ENCODE measurements around the gene FAR1.

FAR1 gene

GRCh38 chr11:13772223-13773046, 104.0 kb downstream of the FAR1 start:
- Histone ChIP-seq H3K9me3 (replicated peaks in 1 of 11) (no peaks in the 10 kb centered on the region), H3K4me3 (no peak overlapping the region), H3K4me2 (no peak overlapping the region), H3K4me1 (no peaks in the 10 kb centered on the region), H3K9ac (no peak overlapping the region), H3K36me3 (no peaks in the 10 kb centered on the region), H4K20me1 (no peaks in the 10 kb centered on the region), H3K27me3 (no peaks in the 10 kb centered on the region), H3K27ac (no peak overlapping the region)
- no peak for TF ChIP-seq Cebpa-rat (IDR thresholded peaks at IDR 0.05)

GRCh38 chr11:13775471-13775870, 107.0 kb downstream of the FAR1 start:
- Histone ChIP-seq H4K20me1 (no peaks in the 10 kb centered on the region), H3K4me1 (no peaks in the 10 kb centered on the region), H3K4me2 (no peak overlapping the region), H3K9ac (no peak overlapping the region), H3K27ac (no peak overlapping the region), H3K27me3 (no peaks in the 10 kb centered on the region), H3K9me3 (replicated peaks in 1 of 11) (no peaks in the 10 kb centered on the region), H3K36me3 (no peaks in the 10 kb centered on the region), H3K4me3 (no peak overlapping the region)
- no peak for TF ChIP-seq Cebpa-rat (IDR thresholded peaks at IDR 0.05)

- no peak for TF ChIP-seq Cebpa-rat (IDR thresholded peaks at IDR 0.05)
- H3K36me3 ChIP-seq: no peaks in the 10 kb centered on the region
These were observed 107.8 kb downstream of the FAR1 start for GRCh38 chr11:13776134-13776815.

DNA sequence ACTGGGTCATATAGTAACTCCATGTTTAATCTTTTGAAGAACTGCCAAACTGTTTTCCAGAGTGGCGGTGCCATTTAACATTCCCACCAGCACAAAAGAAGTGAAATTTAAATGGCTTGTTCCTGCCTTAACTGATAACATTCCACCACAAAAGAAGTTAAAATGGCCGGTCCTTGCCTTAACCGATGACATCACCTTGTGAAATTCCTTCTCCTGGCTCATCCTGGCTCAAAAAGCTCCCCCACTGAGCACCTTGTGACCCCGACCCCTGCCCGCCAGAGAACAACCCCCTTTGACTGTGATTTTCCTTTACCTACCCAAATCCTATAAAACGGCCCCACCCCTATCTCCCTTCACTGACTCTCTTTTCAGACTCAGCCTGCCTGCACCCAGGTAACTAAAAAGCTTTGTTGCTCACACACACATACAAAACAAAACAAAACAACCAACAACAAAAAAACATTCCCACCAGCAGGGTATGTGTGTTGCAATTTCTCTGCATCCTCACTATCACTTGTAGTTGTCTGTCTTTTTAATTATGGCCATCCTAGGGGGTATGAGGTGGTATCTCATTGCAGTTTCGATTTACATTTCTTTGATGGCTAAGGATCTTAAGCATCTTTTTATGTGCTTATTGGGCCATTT, 109.0 kb downstream of the FAR1 start:
- no peak overlapping the region for H3K4me3 ChIP-seq
- no peaks in the 10 kb centered on the region for H3K36me3 ChIP-seq
- no peak overlapping the region for H3K4me2 ChIP-seq
- no peaks in the 10 kb centered on the region for H3K9me3 ChIP-seq (replicated peaks in 1 of 11)
- TF ChIP-seq Cebpa-rat (IDR thresholded peaks at IDR 0.05): no peak
- no peaks in the 10 kb centered on the region for H4K20me1 ChIP-seq
- no peak overlapping the region for H3K27ac ChIP-seq
- no peaks in the 10 kb centered on the region for H3K27me3 ChIP-seq
- H3K9ac ChIP-seq: no peak overlapping the region
- peaks cover 0 to 3% (median 0%) of the 10 kb centered on the region in 10 experiments; a peak in 2 of 20 replicates for H3K4me1 ChIP-seq

More at GRCh38 chr11:13776134-13776815, 107.8 kb downstream of the FAR1 start:
- Histone ChIP-seq H3K4me2 (no peak overlapping the region), H3K4me1 (no peaks in the 10 kb centered on the region), H4K20me1 (no peaks in the 10 kb centered on the region), H3K9ac (no peak overlapping the region), H3K27me3 (no peaks in the 10 kb centered on the region), H3K27ac (no peak overlapping the region), H3K9me3 (replicated peaks in 1 of 11) (no peaks in the 10 kb centered on the region), H3K4me3 (no peak overlapping the region)

DNA sequence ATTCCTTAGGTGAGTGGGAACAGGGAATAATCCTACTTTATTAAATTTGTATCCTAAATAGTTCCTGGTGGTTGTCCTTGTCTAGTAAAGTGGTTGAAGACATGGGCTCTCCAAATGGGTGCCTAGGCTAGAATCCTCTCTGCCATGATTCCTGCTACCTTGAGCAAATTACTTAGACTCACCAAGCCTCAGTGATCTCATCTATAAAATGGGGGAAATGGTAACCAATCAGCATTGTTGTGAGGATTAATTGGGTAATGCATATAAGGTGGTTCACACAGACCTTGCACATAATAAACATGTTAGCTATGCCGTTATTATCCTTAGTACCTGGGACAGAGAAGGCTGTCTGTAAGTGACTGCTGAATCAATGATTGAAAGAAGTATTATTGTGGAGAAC, 109.9 kb downstream of the FAR1 start:
- H3K36me3 ChIP-seq: no peaks in the 10 kb centered on the region
- TF ChIP-seq Cebpa-rat (IDR thresholded peaks at IDR 0.05): no peak
- H3K4me1 ChIP-seq: peaks cover 0 to 4% (median 0%) of the 10 kb centered on the region in 10 experiments; a peak in 2 of 20 replicates
- H3K27me3 ChIP-seq: no peaks in the 10 kb centered on the region
- no peak overlapping the region for H3K9ac ChIP-seq
- H3K9me3 ChIP-seq (replicated peaks in 1 of 11): no peaks in the 10 kb centered on the region
- no peaks in the 10 kb centered on the region for H4K20me1 ChIP-seq
- no peak overlapping the region for H3K4me3 ChIP-seq
- no peak overlapping the region for H3K4me2 ChIP-seq
- H3K27ac ChIP-seq: no peak overlapping the region

GRCh38 chr11:13781153-13781552, 112.7 kb downstream of the FAR1 start:
- Histone ChIP-seq H4K20me1 (no peaks in the 10 kb centered on the region), H3K4me1 (peaks cover 0 to 4% (median 0%) of the 10 kb centered on the region in 10 experiments; a peak in 2 of 20 replicates), H3K9ac (no peak overlapping the region), H3K36me3 (no peaks in the 10 kb centered on the region), H3K4me2 (no peak overlapping the region), H3K27me3 (no peaks in the 10 kb centered on the region), H3K9me3 (replicated peaks in 1 of 11) (no peaks in the 10 kb centered on the region), H3K27ac (no peak overlapping the region), H3K4me3 (no peak overlapping the region)
- TF ChIP-seq Cebpa-rat (IDR thresholded peaks at IDR 0.05): no peak

Measured in BLaER1 treated with 17β-estradiol and CSF1 and Interleukin-3, amounts not matched to agents 10 nM and 100 nM (cell line).